NCI-H2107 (cell line): Measurements from ENCODE around the gene ZWILCH.

Experiments used
- DNase-seq: peaks from one replicate; lab custom pipeline; 2025; lab: John Stamatoyannopoulos, UW

Gene ZWILCH

DNA sequence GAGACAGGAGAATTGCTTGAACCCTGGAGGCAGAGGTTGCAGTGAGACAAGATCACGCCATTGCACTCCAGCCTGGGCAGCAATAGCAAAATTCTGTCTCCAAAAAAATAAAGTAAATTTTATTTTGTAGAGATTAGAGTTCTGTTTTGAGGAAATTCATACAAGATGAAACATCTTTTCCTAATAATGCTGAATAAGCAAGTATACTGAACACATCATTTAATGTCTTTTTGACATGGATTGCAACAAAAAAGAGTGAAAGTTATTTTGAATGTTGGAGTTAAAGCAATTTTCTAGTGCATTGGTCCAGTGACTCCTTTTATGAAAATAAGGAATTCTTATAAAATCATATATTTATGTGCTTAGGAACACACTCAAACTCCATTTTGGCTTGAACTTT is 40.1 kb downstream of the ZWILCH start:
- no peak for DNase-seq

DNA sequence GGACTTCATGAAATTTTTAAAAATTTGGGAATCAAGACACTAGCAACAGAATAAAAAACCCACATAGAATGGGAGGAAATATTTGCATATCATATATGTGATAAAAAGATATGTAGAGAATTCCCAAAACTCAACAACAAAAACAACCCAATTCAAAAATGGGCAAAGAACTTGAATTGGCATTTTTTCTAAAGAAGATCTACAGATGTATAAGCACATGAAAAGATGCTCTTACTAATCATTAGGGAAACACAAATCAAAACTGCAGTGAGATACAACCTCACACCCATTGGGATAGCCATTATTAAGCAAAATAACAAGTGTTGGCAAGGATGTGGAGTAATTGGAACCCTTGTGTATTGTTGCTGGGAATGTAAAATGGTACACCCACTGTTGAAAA is 50.6 kb downstream of the ZWILCH start:
- DNase-seq, result no peak

DNA sequence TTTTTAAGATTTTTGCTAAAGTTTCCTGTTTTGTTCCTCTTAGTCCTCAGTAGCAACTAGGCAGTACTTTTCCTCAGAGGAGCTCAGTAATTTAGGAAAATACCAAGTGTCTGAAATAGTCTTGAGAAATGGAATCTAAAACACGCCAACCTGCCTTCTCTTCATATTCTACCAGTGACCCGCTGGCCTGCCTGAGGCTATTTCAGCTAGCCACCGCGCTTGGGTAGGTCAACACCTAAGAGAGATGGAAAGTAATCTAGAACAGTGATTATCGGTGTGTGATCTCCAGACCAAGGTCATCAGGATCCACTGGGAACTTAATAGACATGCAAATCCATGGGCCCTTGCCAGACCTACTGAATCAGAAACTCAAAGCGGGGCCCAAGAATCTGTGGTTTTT is 53.1 kb downstream of the ZWILCH start:
- DNase-seq, result no peak

DNA sequence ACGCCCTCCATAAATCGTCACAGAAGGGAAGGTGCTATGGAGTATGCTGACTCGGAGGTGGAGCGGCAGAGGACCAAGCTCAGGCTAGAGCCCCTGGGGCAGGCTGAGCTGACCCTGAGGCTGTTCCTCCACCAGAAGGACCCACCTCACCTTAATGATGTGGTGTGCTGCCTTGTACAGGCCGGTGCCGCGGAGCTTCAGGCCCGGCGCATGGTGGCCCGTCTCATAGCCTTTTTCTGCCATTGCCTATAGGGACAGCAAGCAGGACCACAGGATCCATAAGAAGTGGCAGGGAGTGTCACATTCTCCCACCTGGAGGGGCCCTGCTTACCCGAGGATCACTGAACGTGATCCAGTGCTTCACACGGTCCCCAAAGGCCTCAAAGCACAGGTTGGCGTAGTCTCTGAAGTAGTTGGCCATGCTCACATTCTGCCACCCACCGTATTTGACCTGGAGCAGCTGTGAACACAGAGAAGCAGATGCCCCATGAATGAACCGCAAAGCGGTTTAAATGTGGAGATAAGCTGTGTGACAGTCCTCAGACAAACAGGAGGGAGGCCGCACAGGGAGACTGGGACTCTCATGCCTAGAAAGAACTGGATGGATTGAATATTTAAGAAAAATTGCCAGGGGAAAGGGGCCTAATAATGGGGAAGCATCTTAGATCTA is 55.9 kb downstream of the ZWILCH start:
- DNase-seq, result no peak

DNA sequence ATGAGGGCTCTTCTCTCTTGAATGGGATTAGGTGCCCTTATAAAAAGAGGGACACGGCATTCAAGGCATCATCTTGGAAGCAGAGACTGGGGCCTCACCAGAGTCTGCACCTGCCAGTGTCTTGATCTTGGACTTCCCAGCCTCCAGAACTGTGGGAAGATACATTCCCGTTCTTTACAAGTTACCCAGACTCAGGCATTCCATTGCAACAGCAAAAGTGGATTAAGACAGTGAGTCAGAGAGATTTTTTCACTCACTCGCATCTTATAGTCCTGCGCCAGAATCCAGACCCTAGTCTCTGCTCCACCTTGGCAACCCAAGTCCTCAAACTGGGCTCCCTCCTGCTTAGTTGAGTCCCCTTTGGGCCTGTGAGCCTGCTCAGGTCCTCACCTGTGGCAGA is 58.0 kb downstream of the ZWILCH start:
- no peak for DNase-seq

DNA sequence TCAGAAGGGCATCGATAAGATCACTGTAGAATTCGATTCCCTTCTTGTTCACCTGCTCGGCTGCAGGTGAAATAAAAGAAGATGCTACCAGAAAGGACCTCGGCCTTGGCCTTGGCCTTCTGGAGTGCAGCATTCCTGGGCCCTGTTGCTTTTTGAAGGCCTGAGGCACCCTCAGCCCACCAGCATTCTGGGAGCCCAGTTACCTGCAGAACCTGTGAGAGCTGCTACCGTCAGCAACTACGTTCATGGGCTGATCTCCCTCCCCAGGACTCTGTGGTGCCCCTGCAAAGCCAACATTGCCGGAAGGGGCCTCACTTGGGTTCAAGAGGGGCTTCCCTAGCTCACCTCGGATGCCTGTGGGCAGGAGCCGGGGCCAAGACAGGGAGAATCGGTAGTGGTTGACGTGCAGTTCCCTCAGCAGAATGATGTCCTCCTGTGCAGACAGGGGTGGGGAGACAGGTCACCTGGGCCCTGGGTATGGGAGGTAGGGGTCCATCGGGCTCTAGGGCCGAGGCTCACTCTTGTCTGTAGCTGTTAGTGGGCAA is 58.5 kb downstream of the ZWILCH start:
- no peak for DNase-seq

DNA sequence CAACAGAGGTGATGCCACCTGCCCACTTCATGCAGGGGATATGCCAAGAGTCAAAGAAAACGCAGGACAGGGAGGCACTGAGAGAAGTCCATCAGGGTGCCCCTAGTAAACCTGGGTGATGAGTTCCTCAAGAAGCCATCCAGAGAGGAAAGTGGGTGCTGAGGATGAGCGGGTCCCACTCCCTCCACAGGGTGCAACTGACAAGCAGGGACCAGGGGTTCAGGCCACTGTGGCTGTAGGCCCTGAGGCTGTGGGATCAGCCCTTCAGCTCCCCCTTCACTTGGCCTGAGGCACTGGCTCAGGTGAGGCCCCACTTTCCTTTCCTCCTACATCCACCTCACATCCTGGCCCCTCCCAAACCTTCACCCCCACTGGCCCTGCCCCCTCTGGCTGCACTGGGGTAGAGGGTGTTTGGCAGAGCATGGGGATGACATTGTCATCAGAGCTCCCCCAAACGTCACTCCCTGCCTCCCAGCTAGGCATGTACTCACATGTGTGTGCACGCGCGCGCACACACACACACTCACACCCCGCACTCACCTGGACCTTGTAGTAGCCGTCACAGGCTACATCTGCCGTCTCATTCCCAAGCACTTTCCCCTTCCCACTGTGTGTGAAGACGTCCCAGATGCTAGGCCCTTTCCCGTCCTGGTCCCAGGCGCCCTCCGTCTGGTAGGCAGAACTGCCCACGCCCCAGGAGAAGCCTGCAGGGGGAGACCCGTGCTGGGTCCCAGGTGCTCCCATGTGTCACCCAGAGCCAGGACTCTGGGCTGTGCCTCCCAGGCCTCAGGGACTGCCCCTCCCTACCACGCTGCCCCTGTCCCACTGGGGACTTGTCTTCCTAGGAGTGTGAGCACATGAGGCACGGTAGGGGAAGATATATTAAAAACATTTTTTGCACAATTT is 59.3 kb downstream of the ZWILCH start:
- DNase-seq, result no peak

DNA sequence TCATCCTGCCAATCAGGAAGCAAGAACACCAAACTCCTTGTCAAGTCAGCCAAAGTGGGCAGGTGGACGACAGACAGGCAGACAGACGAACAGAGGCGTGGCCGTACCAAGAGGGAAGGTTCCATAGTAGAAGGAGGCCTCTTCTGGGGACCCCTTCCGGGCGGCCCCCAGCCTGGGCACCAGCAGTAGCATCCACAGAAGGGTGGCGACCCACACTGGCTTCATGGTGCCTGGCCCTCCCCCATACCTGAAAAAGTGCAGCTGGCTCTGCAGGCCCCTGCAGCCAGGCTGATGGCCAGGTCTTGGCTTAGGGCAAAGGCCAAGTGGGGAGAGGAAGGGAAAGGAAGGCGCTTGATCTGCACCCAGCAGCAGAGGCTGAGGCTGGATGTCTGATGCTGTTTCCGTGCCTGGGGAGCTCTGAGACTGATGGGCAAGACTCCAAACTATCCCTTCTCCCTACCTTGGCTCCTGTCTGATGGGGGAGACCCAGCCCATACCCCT is 60.1 kb downstream of the ZWILCH start:
- DNase-seq, result no peak

DNA sequence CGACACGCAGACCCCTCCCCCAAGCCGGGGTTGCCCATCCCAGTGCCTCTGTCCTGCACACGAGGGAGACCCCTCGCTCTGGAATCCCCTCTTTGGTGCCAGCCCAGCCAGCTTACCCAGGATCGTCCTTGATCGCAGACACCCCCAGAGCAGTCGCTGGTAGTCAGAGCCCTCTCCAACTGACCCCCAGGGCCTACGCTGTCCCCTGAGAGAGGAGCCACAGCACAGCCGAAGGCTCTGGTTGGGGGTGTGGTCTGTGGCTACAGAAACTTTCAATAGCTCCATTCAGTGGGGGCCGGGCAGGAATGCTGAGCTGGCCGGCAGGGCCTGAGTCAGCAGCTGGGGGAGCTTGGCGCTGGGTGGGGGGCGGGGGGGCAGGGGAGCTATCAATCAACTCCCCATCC is 60.6 kb downstream of the ZWILCH start, which contains the start of gene LCTL:
Gene LCTL (minus strand): TSS at position 258 of the 404 bp plus-strand sequence. CDS start 633 bp downstream, outside the sequence.
- no peak for DNase-seq

DNA sequence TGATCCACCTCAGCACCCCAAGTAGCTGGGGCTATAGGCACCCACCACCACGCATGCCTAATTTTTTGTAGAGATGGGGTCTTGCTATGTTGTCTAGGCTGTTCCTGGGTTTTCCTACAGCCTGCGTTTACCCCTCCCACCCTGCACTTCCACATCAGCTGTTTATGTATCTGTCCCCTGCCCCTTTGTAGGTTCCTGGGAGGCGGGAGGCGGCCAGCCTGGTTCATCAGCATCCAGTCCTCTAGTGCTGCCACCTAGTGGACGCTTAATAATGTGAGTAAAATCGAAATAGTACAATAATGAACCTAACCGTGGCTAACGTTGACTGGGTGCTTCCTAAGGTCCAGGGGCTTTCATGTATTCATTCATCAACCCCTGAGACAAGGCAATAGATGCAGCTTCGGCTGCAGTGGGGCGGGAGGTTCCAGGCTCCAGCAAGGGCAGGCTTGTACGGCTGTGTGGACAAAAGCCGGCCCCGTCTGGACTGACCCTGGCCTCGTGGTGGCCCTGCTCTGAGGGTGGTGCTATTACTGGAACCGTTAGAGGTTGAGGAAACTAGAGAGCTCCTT is 61.9 kb downstream of the ZWILCH start:
- no peak for DNase-seq

DNA sequence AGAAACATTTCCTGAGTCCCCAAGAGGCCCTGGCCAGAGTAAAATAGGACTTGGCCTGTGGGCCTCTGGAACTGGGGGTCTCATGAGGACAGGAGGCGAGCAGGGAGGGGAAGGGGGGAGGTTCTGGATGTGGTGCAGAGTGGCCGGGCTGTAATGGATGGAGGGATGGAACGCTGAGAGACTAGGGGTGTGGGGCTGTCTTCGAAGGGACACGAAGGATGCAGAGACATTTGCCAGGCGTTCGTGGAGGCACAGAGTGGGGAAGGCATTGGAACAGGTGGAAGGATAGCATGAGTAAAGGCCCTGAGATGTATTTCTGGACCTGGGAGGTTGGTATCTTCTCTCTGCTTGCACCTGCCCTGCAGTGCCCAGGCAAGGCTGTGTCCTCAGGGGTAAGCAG is 62.8 kb downstream of the ZWILCH start:
- DNase-seq, result no peak

DNA sequence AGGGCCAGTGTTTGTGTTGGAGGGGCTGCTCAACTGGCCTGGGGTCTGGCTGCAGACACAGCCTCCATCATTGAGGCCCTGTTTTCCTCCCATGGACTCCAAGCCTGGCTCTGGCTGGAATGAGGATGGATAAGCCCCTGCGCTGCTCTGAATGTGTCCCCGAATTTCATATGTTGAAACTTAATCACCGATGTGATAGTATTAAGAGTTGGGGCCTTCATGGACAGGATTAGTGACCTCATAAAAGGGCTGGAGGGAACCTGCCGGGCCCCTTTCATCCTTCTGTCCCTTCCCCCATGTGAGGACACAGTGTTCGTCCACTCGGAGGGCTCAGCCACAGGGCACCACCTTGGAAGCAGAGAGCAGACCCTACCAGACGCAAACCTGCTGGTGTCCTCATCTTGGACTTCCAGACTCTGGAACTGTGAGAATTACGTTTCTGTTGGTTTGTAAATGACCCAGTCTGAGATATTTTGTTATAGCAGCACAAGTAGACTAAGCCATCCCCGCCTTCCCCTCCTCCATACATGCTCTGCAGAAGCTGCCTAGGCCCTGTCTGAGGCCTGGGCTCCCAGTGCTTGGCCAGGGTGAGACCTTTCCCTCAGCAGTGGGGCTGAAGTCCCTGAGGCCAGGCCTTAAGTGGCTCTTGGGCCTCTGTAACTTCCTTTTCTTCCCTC is 64.5 kb downstream of the ZWILCH start:
- DNase-seq, result no peak

DNA sequence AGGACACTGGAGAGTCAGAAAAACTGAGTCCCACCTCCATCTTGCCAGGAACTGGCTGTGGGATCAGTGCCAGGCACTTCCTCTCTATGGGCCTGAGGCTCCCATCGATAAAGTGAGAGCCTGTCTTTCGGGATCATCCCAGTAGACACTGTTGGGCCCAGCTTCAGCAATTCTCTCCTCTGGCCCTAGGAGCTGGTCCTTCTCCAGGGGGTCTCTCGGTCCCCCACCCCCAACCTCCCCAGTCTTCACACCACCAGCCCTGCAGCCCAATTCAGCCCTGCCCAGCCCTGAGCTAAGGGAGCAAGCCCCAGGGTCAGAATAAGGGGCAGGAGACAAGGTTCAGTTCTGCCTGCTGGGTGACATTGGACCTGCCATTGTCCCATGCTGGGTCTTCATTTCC is 65.2 kb downstream of the ZWILCH start:
- no peak for DNase-seq

DNA sequence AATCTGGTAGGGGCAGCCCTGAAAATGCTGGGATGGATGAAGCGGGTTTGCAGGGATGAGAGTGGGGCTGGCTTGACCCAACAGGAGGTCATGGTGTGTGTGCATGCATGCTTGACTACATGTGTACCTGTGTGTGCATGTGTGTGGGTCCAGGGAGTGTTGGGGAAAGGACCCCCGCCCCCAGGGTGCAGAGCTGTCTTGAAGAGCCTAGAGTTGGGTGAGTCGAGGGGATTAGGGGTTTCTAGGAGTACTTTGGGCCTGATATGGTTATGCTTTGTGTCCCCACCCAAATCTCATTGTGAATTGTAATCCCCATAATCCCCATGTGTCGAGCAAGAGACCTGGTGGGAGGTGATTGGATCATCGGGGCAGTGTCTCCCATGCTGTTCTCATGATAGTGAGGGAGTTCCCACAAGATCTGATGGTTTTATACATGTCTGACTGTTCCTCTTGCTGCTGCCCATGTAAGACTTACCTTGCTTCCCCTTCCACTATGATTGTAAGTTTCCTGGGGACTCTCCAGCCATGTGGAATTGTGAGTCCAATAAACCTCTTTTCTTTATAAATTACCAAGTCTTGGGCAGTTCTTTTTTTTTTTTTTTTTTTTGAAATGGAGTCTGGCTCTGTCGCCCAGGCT is 65.8 kb downstream of the ZWILCH start:
- DNase-seq, result no peak

DNA sequence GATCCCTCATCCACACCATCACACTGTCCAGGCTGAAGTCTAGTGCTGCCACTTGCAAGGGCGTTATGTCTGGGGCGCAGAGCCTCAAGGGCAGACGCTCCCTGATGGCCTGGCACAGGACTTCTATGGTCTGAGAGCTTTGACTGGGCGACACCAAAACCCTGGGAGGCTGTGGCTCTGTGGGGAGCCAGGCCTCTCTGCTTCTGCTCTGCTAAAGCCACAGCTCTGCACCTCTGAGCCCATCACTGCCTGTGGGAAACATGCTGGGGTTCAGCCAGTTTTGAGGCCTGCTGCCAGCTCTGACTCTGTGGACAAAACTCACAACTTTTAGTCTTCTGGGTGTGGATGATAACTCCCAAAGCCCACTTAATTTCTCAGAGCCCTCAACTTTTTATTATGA is 67.0 kb downstream of the ZWILCH start:
- no peak for DNase-seq

DNA sequence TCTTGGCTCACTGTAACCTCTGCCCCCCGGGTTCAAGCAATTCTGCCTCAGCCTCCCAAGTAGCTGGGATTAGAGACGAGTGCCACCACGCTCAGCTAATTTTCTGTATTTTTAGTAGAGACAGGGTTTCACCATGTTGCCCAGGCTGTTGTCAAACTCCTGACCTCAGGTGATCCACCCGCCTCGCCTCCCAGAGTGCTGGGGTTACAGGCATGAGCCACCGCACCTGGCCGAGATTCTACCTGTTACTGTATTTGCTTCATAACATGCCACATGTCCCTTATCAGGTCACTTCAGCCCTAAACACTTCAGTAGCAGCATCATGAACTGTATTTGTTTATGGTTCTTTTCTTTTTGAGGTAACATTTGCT is 68.2 kb downstream of the ZWILCH start:
- no peak for DNase-seq

DNA sequence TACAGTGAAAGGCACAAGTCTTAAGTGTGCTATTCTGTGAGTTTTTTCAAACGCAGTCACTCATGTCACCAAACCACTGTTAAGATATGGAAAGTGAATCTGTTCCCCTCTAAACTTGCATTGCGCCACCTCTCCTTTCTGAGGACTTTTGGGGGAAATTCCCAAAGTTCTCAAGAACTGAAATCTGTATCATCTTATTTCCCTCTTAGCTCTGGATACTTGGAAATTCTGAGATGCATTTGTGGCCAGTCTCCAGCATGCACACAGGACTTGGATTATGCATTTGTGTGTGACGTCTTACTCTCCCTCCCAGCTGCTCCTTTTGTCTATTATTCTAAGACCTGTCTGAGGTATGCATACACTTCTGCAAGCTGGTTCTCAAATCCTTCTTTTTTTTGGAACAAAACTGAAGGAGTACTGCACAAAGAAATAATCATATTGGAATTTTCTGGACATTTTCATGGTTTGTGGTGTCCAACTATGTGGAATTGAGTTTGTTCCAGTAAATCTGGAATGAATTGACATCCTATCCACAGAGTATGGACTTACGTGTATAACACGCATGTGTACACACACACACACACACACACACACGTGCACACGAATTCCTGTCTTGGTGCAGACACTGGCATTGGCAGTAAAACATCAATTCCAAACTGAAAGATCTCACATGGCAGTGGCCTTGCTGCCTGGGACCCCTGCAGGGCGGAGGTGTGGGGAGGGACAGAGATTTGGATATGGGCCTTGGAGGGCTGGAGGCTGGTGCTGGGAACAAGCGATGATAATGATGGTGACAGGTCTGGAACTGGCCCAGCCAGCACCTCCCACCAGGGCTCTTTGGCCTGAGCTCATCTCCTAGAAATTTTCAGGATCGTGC is 68.8 kb downstream of the ZWILCH start:
- no peak for DNase-seq

DNA sequence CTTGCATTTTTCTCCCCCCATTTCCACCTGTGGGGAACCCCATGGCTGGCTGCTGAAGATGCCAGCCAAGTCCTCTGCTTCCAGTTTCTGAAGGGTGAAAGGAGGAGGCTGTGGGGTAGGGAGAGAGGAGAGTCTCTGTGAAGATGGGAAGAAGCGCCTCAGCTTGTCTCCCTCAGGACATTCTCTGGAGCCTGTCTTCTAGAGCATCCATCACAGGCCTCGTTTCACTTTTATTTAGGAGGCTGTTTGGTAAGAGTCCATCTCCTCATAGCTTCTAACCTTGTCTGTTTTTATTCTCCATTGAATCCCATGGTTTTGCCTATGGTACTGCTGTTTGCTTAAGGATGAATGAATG is 69.4 kb downstream of the ZWILCH start:
- no peak for DNase-seq

DNA sequence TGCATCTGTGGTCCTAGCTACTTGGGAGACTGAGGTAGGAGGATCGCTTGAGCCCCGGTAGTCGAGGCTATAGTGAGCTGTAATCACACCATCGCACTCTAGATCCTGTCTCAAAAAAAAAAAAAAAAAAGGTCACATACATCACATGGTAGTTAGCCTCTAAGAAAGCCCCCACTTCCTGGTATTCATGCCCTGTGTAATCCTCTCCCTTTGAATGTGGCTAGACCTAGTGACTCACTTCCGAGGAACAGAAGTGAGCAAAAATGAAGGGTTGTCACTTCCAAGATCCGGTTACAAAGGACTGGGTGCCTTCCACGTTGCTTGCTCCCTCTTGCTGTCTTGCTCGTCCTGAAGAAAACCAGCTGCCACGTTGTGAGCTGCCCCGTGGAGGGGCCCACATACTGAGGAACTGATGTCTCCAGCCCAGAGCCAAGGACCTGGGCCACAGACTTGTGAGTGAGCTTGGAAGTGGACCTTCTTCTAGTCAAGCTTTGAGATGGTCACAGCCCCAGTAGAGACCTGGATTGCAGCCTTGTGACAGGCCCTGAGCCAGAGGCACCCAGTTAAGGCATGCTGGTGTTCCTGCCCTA is 73.3 kb downstream of the ZWILCH start:
- no peak for DNase-seq

DNA sequence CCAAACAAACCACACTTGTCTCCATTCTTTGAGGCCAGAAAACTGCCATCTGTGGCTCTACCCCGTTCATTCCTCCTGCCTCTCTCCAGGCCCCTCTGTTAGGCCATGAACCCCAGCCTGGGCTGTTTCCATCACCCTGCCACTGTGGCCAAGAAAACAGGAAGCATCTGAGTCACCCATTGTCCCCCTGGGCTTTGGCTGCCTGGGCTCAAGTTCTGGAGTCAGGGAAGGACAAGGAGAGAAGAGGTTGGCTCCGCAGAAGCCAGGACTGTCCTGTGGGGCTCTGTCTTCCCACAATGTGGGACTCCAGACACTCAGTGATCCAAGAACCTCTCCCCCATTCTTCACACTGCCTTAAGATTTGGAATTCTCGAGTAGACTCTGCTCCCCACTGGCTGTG is 75.5 kb downstream of the ZWILCH start:
- DNase-seq, result no peak
